ENCODE results near the gene IPO9. TPM values are rescaled to one million over a fixed set of nuclear protein-coding genes. Genes with fewer than 3 reads are reported as not detected.

Gene IPO9
- total and polyA plus RNA-seq, 10 of the 15 experiments (the other 5 are each of a cell fraction or from before 2014, with no cell fraction given) = 19.1 to 77.3 (median 34.1) TPM

- TF ChIP-seq NFXL1 (IDR thresholded peaks at IDR 0.05; ENCODE audit: borderline replicate concordance) (peak; percentile 84; the same call in 1 of the 2 replicates), SUZ12 (IDR thresholded peaks at IDR 0.05; ENCODE audit: unreplicated experiment) (no peak), CTCF (IDR thresholded peaks at IDR 0.05 in 2 of 3, conservative IDR thresholded peaks at IDR 0.05 in 1 of 3; ENCODE audit: control insufficient read depth in 2 of 3, extremely low read depth in 1 of 3, insufficient read depth in 1 of 3, low read depth in 3 of 3, low read length in 3 of 3) (peak; percentile 94 to 98 (median 95)), TARDBP (IDR thresholded peaks at IDR 0.05; ENCODE audit: borderline replicate concordance) (no peak), PBX3 (IDR thresholded peaks at IDR 0.05; ENCODE audit: insufficient replicate concordance, low read depth, low read length) (peak; percentile 78), KAT2A (conservative IDR thresholded peaks at IDR 0.05; ENCODE audit: control insufficient read depth, low read depth, low read length) (no peak), TBL1XR1 (IDR thresholded peaks at IDR 0.05; ENCODE audit: low read depth, low read length) (0 out of 2 replicates have a peak, but pooled peaks have one; percentile 21), ELK1 (IDR thresholded peaks at IDR 0.05; ENCODE audit: low read depth, low read length) (no peak), NR2C2 (IDR thresholded peaks at IDR 0.05; ENCODE audit: borderline replicate concordance, control insufficient read depth, insufficient read length, low read depth) (no peak), SP1 (IDR thresholded peaks at IDR 0.05; ENCODE audit: low read depth, low read length) (peak; percentile 48), CBX3 (IDR thresholded peaks at IDR 0.05; ENCODE audit: borderline replicate concordance, low read depth) (no peak), EGR1 (IDR thresholded peaks at IDR 0.05; ENCODE audit: borderline replicate concordance in 1 of 2, low read depth in 2 of 2, low read length in 2 of 2) (peak in 1 of 2 experiments; percentile 60; a peak in 1 of 3 replicates), MEF2B (IDR thresholded peaks at IDR 0.05; ENCODE audit: partially characterized antibody, poor library complexity, severe bottlenecking) (peak; percentile 12), TCF12 (IDR thresholded peaks at IDR 0.05; ENCODE audit: low read depth, low read length) (peak; percentile 54; the same call in 1 of the 2 replicates), PML (IDR thresholded peaks at IDR 0.05; ENCODE audit: low read length) (peak; percentile 90; the same call in 1 of the 2 replicates), MXI1 (IDR thresholded peaks at IDR 0.05; ENCODE audit: low read depth, low read length) (no peak), FOXM1 (IDR thresholded peaks at IDR 0.05; ENCODE audit: low read depth, low read length) (no peak), NFIC (IDR thresholded peaks at IDR 0.05; ENCODE audit: low read depth, low read length) (no peak), ZNF622 (IDR thresholded peaks at IDR 0.05) (no peak), STAT1 (conservative IDR thresholded peaks at IDR 0.05) (peak; percentile 90; the same call in 1 of the 2 replicates), CBFB (IDR thresholded peaks at IDR 0.05; ENCODE audit: low read depth) (peak; percentile 75; the same call in 1 of the 2 replicates), USF1 (IDR thresholded peaks at IDR 0.05; ENCODE audit: borderline replicate concordance, extremely low read length, insufficient read depth, low read depth, low read length) (no peak), NBN (IDR thresholded peaks at IDR 0.05) (peak; percentile 76; the same call in 1 of the 2 replicates), EZH2 (IDR thresholded peaks at IDR 0.05; ENCODE audit: borderline replicate concordance, control insufficient read depth, low read depth, low read length) (no peak)
Observed at GRCh38 chr1:201828820-201829774, at the start of gene IPO9 (continued).

Data from GM12878 (cell line).